ACC112 (cell line): ENCODE data around the gene ACCS.

Experiments
- H2AFZ ChIP-seq: fragments of 200-600 bp; sonication (generic); one replicate; pipeline ENCODE4 v1.6.0; 2017; ENCODE audit warnings: antibody characterized with exemption, low read length; ENCODE audit not compliant: unreplicated experiment
- H3K27ac ChIP-seq: fragments of 200-600 bp; sonication (generic); 2 replicates; pipeline ENCODE4 v1.5.1; 2014; ENCODE audit warnings: low read depth, mild to moderate bottlenecking, antibody characterized with exemption, low read length, moderate library complexity
- H3K27me3 ChIP-seq: fragments of 200-600 bp; sonication (generic); 2 replicates; pipeline ENCODE4 v1.6.1; 2014; ENCODE audit warnings: mild to moderate bottlenecking, antibody characterized with exemption, low read length, moderate library complexity, mixed read lengths; ENCODE audit not compliant: insufficient read depth
- H3K36me3 ChIP-seq: fragments of 200-600 bp; sonication (generic); 2 replicates; pipeline ENCODE4 v1.6.1; 2016; ENCODE audit warnings: mild to moderate bottlenecking, antibody characterized with exemption, low read length, moderate library complexity, mixed read lengths; ENCODE audit not compliant: insufficient read depth
- H3K4me1 ChIP-seq: fragments of 200-600 bp; sonication (generic); one replicate; pipeline ENCODE4 v1.6.1; 2016; ENCODE audit warnings: low read length, mixed read lengths; ENCODE audit not compliant: insufficient read depth, unreplicated experiment, control insufficient read depth
- H3K4me3 ChIP-seq: fragments of 200-600 bp; sonication (generic); 2 replicates; pipeline ENCODE4 v1.5.1; 2014; ENCODE audit warnings: mild to moderate bottlenecking, low read depth, low read length
- H3K79me2 ChIP-seq: fragments of 200-600 bp; sonication (generic); one replicate; pipeline ENCODE4 v1.6.0; 2016; ENCODE audit warnings: low read length; ENCODE audit not compliant: control insufficient read depth, unreplicated experiment, insufficient read depth

ACCS gene

DNA sequence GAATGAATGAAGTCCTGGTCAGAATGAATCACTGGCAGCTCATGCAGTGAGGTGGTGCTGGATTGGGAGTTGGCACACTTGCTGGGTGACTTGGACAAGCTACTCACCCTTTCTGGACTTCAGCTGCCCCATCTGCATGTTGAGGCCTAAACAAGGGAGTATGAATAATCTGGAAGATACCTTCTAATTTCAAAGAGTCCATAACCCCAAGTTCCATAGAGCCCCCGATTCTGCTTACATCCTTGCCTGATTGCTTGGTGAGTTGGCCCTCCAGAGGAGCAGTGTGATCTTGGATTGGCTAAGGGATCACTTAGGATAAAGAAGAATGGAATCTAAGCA lies 36.6 kb upstream of the ACCS start:
- Histone ChIP-seq H3K36me3 (no peaks in the 10 kb centered on the region), H3K27ac (no peak overlapping the region), H3K79me2 (no peaks in the 10 kb centered on the region), H3K27me3 (no peaks in the 10 kb centered on the region), H3K4me3 (no peak overlapping the region), H3K4me1 (peaks cover 34% of the 10 kb centered on the region), H2AFZ (no peak overlapping the region)

DNA sequence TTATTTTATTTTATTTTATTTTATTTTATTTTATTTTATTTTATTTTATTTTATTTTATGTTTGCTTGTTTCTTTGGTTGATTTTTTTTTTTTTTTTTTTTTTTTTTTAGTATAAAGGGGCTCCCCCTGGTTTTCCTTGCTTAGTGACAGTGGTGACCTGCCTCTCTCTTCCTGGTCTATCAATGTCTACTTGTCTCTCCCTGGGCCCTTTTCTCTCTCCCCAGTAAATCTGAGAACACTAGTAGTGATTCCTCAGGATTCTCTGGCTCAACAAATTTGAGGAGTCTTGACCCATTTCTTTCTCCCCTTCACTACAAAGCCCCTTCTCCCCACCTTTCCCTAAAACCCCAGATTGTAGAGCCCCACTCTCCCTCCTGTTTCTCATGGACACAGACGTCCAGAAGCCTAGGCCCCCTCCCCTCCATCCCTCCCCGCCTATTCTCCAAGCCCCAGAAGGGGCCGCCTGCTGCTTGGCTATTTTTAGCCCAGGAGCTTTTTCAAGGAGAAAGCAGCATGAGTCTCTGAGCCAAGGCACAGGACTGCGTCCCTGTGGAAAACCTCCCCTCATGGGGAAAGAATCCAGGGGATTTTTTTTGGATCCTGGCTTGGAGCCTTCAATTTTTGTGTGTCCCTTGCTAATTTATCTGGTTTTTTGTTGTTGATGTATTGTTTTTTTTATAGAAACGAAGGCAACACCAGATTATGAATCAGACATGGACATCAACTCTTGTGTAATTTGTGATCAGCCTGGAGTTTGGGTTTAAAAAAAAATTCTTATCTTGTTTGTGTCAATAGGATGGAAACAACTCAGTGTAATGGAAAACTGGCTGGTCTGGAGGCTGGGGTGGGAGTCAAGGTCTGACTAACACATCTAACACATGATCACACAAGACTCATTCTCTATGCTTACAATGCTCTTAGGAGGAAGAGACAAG lies 35.8 kb upstream of the ACCS start:
- Histone ChIP-seq H3K27me3 (no peaks in the 10 kb centered on the region), H3K4me1 (peaks cover 34% of the 10 kb centered on the region), H3K4me3 (no peak overlapping the region), H3K27ac (peak overlapping the region; percentile 77), H2AFZ (peak overlapping the region; percentile 34), H3K79me2 (no peaks in the 10 kb centered on the region), H3K36me3 (no peaks in the 10 kb centered on the region)

DNA sequence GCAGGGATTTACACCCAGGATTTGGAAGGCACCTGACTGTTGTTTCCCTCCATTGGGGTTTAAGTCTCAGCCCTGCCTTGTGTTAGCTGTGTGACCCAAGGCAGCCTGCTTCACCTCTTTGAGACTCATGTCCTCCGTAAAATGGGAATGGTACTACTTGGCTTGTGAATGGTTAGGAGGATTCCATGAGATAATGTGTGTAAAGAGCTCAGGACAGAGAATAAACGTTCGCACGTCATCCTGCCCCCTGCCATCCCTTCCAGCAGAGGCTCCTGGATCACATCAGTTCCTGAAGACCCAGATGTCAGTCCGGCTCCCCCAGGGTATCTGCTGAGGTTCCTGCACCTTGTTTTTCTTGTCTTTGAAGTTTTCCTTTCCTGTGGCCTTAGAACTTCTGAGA lies 35.1 kb upstream of the ACCS start:
- Histone ChIP-seq H3K27ac (peak overlapping the region; percentile 77), H3K79me2 (no peaks in the 10 kb centered on the region), H2AFZ (no peak overlapping the region), H3K4me3 (no peak overlapping the region), H3K27me3 (no peaks in the 10 kb centered on the region), H3K4me1 (peaks cover 34% of the 10 kb centered on the region), H3K36me3 (no peaks in the 10 kb centered on the region)

DNA sequence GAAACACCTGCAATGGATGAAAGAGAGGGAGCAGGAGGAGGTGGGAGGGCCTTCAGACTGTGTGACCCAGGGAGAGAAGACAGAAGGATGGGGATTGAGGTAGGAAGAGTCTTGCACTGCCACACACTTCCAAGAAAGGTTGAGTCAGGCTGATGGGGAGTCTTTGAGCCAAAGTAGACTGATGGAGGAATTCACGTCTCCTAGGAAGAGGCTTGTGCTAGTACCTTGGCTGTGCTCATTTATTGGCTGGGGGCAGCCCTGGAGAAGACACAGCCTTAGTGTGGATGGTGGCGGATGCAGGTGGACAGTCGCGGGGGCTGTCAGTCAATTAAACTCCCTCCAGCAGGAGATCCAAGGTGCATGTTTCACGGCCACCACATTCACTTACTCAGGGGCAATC lies 34.5 kb upstream of the ACCS start:
- Histone ChIP-seq H3K4me3 (no peak overlapping the region), H3K36me3 (no peaks in the 10 kb centered on the region), H2AFZ (no peak overlapping the region), H3K27me3 (no peaks in the 10 kb centered on the region), H3K4me1 (peaks cover 34% of the 10 kb centered on the region), H3K79me2 (no peaks in the 10 kb centered on the region), H3K27ac (peak overlapping the region; percentile 77; the same call in 1 of the 2 replicates)

DNA sequence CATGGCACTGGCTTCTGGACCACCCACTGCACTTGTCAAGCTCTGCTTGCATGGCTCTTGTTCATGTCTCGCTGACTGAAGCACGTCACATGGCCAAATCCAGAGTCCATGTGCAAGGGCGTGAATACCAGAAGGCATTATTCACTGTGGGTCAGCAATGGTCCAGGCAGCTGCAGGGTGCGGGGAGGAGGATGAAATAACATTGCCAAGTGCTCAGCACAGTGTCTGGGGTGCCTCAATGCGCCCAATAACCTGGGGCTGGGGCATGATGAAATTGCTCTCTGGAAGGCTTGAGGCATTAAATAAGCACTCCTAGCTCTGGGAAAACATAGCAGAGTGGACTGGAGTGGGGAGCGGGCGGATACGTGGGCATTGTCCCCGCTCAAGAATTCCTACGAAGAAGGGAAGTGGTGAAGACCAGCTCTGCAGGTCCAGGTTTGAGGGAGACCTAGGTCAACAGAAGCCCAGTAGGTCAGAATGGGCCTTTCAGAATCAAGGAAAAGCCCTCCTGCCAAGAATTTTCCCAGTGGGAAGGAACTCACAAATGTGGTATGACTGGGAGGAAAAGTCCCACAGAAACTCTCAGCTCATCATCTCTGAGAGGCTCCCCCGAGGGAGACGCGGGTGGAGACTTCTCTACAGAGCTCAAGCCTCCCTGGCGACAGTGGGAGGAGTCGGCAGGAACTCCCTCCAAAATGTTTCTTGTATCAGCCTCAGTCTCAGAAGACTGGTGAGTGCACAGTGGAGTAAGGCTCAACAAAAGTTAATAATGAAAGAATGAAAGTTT lies 33.6 kb upstream of the ACCS start:
- peaks cover 34% of the 10 kb centered on the region for H3K4me1 ChIP-seq
- no peaks in the 10 kb centered on the region for H3K27me3 ChIP-seq
- H3K79me2 ChIP-seq = no peaks in the 10 kb centered on the region
- no peaks in the 10 kb centered on the region for H3K36me3 ChIP-seq
- peak overlapping the region; percentile 15; the same call in 1 of the 2 replicates for H3K4me3 ChIP-seq
- H3K27ac ChIP-seq = peak overlapping the region; percentile 70
- H2AFZ ChIP-seq = no peak overlapping the region

DNA sequence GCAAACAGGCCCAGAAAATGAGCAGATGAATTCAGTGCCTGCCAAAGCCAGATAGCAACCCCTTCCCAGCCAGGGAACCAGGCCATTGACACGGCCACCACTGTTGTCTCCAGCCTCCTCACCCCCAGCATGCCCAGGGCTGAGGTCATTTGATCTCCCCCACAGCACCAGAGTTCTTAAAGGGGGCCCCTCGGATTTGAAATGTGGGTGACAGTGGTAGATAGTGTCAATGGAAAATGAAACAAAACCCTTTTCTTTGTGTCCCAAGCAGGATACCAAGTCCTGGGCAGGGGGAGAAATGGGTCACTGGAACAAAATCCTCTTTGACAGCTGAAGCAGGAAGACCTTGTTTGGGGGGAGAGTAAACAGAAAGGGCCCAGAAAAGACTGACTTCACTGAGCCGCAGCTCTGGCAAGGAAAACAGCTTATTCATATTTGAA lies 32.6 kb upstream of the ACCS start:
- H2AFZ ChIP-seq = no peak overlapping the region
- H3K79me2 ChIP-seq = no peaks in the 10 kb centered on the region
- H3K36me3 ChIP-seq = no peaks in the 10 kb centered on the region
- peaks cover 34% of the 10 kb centered on the region for H3K4me1 ChIP-seq
- H3K27me3 ChIP-seq = no peaks in the 10 kb centered on the region
- no peak overlapping the region for H3K27ac ChIP-seq
- no peak overlapping the region for H3K4me3 ChIP-seq

DNA sequence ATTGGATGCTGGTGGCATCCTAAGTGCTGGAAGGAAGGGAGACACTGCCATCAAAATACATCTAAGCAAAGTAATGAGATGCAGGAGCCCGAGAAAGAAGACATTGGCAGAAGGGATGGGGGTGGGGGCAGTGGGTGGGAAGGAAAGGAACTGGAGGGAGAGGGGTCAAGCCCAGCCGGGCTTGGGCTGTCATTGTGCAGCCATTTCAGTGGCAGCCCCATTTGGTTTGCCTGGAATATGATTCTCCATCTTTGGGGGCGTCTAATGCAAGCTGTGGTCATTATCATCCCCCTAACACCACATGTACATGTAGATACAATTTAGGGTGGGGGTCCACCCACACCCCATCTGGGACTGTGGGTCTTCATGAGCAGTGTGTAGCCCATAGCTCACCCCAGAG lies 32.2 kb upstream of the ACCS start:
- Histone ChIP-seq H3K4me3 (no peak overlapping the region), H3K27me3 (no peaks in the 10 kb centered on the region), H3K36me3 (no peaks in the 10 kb centered on the region), H3K4me1 (peaks cover 34% of the 10 kb centered on the region), H3K79me2 (no peaks in the 10 kb centered on the region), H3K27ac (no peak overlapping the region), H2AFZ (no peak overlapping the region)

DNA sequence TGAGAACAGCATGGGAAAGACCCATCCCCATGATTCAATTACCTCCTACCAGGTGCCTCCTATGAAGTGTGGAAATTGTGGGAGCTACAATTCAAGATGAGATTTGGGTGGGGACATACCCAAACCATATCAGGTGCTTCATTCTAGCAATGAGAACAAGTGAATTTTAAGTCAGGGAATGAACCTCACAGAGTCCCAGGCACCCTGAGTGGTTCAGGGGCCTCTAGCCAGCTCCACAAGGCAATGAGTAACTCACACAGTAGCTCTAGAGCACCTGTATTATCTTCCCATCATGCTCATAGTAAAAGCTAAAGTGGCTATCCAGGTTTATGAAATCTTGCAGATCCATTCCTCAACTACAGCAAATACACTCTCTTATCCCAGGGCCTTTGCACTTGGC lies 31.4 kb upstream of the ACCS start:
- H3K79me2 ChIP-seq = no peaks in the 10 kb centered on the region
- H3K36me3 ChIP-seq = no peaks in the 10 kb centered on the region
- no peak overlapping the region for H2AFZ ChIP-seq
- H3K4me1 ChIP-seq = peaks cover 34% of the 10 kb centered on the region
- no peak overlapping the region for H3K27ac ChIP-seq
- H3K27me3 ChIP-seq = no peaks in the 10 kb centered on the region
- no peak overlapping the region for H3K4me3 ChIP-seq

DNA sequence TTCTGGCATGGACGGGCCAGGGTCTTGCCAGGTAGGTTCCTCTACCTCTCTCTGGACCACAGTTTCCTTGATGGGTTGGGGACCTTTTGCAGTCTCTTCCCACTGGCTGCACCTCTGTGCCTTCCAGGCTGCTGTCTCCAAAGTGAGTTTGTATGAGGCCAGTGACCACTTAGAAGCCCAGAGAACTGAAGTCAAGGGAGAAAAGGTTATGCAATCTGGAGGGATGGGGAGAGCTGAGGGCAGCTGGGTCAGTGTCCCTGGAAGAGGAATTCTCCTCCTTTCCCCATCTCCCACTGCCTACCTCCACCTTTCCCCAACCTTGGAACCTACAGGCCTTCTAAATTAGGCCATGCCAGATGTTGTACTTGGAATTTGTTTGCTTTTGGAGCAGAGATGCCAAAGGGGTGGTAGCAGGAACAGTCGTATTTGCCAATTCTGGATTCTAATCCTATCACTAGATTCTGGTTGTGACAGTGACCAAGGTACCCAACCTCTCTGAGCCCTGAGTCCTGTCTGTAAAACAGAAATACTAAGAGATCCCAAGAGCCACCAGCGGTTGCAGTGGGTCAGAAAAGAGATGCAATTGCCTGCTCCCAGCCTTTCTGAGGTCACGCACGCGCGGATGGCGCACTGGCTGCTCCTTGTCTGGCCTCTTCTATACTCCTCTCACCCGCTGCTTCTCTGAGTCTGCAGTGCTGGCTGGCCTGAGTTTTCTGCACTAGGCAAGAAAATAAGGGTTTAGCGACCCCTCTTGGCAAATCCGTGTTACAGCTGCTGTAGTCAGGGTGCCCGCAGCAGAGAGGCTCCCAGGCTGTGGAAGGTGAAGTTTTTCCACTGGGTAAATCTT lies 29.0 kb upstream of the ACCS start:
- Histone ChIP-seq H3K4me3 (no peak overlapping the region), H3K36me3 (no peaks in the 10 kb centered on the region), H3K79me2 (no peaks in the 10 kb centered on the region), H3K4me1 (peaks cover 14% of the 10 kb centered on the region), H3K27me3 (no peaks in the 10 kb centered on the region), H2AFZ (no peak overlapping the region), H3K27ac (no peak overlapping the region)

DNA sequence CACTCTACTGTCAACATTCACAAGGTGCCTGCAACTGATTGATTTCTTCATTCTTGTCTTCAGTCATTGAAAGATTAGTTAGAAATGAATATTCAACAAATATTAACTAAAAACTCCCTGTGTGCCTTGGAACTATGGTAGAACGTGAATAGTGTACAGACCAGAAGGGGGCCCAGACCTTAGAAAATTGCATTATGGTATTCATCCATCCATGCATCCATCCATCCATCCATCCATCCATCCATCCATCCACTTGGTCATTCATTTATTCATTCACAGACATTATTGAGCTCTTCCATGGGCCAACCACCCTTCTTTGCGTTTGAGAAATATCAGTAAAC lies 28.4 kb upstream of the ACCS start:
- no peak overlapping the region for H2AFZ ChIP-seq
- peaks cover 8% of the 10 kb centered on the region for H3K4me1 ChIP-seq
- no peaks in the 10 kb centered on the region for H3K79me2 ChIP-seq
- no peaks in the 10 kb centered on the region for H3K27me3 ChIP-seq
- no peaks in the 10 kb centered on the region for H3K36me3 ChIP-seq
- H3K4me3 ChIP-seq = no peak overlapping the region
- no peak overlapping the region for H3K27ac ChIP-seq
